ENCODE results near the gene TARS1.

DNA sequence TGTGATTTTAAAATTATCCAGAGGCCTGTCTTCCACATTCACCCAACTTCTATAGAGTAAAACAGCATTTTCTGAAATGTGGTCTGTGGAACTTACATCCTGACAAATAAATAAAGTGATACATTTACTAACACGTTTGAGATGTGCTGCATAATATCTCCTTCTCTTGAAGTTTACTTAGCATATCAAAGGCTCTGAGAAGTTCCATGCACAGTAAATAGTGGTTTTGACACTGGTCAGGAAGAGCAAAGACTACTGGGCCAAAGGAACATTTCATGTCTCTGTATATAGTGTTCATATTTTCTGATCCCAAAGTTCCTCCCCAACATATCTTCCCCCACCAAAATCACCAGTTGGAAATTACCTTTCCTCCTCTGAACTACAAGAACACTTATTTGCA lies 30.5 kb upstream of the TARS1 start:
- TF ChIP-seq, protein P1, sequence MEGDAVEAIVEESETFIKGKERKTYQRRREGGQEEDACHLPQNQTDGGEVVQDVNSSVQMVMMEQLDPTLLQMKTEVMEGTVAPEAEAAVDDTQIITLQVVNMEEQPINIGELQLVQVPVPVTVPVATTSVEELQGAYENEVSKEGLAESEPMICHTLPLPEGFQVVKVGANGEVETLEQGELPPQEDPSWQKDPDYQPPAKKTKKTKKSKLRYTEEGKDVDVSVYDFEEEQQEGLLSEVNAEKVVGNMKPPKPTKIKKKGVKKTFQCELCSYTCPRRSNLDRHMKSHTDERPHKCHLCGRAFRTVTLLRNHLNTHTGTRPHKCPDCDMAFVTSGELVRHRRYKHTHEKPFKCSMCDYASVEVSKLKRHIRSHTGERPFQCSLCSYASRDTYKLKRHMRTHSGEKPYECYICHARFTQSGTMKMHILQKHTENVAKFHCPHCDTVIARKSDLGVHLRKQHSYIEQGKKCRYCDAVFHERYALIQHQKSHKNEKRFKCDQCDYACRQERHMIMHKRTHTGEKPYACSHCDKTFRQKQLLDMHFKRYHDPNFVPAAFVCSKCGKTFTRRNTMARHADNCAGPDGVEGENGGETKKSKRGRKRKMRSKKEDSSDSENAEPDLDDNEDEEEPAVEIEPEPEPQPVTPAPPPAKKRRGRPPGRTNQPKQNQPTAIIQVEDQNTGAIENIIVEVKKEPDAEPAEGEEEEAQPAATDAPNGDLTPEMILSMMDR (IDR thresholded peaks at IDR 0.05) = no peak
- TF ChIP-seq EP300 (IDR thresholded peaks at IDR 0.05) = no peak
- no peak for TF ChIP-seq POLR2A (IDR thresholded peaks at IDR 0.05)

Measured in tibial nerve (tissue), 4 donors.